ENCODE results near the gene PMP22. TPM values are rescaled to one million over a fixed set of nuclear protein-coding genes. Genes with fewer than 3 reads are reported as not detected.
"Not testable (repeated sequence)": the region's sequence is repeated elsewhere in the genome, so short reads cannot be mapped to it uniquely, and the experiment has no call there.

Gene PMP22
- total RNA-seq, 1 donor from 2014 or later, result 142 TPM

DNA sequence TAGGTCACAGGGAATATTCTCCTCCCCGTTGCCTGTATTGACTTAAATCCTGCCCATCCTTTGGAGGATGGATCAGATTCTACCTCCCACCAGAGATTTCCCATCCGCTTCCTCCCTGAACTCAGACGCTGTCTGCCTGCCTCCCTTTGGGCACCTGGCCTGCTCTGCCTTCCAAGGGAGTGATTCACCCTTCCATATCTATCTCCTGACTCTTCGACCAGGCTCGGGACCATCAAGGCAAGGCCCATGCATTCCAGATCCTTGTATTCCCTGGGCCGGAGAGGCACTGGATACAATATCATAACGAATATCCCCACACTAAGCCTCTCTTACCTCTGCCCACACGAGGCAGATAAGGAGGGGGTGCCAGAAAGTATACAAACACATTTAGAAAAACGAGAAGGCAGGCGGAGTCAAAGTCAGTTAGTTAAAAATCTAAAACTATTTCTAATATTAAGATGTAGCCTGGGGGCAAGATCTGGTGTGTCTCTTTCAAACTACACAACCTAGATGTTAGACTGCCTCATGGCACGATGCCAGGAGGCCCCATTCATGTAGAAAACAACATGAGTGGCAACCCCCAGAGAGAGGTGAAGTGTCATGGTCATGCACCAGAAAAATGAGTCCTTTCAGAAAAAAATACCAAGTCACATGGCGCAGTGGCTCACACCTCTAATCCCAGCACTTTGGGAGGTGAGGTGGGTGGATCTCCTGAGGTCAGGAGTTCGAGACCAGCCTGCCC is 9.2 kb downstream of the PMP22 start:
- DNase-seq (ENCODE audit: low spot score), result no peak

- no peak for DNase-seq (ENCODE audit: low spot score)
Measured at GRCh38 chr17:15250135-15250860, 14.8 kb downstream of the PMP22 start.

DNA sequence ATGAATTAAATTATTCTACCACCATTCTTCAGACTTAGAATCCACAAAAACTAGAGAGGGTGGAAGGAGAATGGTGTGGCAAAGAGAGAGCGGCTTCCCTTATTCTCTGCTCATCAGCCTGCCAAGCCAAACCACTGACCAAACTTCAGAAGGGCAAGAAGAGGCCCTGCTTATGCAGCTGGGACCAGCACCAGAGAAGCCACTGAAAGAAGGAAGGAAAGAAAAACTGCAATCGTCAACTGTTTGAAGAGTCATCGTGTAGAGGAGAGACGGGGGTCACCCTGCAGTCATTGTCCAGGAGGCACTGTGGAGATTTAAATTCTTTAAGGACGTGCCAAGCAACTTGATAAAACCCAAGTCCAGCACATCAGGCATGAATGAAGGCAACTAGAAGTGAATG is 15.6 kb downstream of the PMP22 start:
- no peak for DNase-seq (ENCODE audit: low spot score)

DNA sequence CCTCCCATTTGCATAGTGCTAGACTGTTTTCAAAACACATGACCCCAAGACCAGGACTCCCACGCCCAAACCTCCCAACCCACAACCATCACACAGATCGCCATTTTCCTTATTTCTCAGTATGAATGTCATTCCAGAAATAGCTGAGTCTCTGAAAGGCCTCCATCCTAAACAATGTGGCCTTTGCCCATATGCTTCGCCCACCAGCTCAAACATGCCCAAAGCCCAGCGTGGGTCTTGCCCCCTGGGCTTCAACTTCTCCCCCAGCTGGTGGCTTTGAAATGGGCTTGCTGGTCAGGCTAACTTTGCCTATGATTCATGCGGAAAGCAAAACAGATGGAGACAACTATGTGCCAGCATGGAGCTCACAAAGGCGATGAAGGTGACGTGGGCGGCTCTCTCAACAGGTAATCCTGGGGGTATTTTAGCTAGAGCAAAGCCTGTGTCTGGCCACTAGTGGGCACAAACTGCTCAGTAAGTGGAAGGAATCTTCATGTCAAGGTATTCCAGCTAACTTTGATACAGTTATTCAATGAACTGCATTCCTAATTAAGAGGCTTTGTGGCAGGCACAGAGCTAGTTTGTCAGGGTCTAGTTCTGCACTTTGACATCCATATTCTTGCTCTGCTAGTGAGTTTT is 17.1 kb downstream of the PMP22 start:
- DNase-seq (ENCODE audit: low spot score), result no peak

DNA sequence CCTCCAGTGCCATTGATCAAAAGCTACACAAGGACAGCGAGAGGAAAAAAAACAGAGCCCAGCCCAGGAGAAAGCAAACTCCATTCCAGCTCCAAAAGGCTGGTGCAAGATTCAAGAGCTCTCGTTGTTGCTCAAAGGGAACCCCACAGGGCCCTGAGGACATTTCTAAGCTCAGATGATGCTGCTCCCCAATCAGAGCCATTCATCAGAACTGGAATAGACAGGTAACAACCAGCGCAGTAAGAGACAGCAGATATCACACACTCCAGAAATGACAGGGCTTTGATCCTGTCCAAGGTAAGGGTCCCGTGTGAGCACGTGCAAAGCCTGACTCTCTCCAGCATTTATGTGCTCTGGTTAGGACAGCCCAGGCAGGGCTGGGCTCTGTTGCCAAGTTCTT is 20.1 kb downstream of the PMP22 start:
- DNase-seq (ENCODE audit: low spot score), result no peak

GRCh38 chr17:15240644-15241043 is 24.5 kb downstream of the PMP22 start:
- no peak for DNase-seq (ENCODE audit: low spot score)

GRCh38 chr17:15239491-15239890 is 25.6 kb downstream of the PMP22 start:
- DNase-seq (ENCODE audit: low spot score), result no peak

- no peak for DNase-seq (ENCODE audit: low spot score)
Measured at GRCh38 chr17:15238676-15239422, 26.3 kb downstream of the PMP22 start.

- no peak for DNase-seq (ENCODE audit: low spot score)
Measured at GRCh38 chr17:15238057-15238456, 27.1 kb downstream of the PMP22 start.

DNA sequence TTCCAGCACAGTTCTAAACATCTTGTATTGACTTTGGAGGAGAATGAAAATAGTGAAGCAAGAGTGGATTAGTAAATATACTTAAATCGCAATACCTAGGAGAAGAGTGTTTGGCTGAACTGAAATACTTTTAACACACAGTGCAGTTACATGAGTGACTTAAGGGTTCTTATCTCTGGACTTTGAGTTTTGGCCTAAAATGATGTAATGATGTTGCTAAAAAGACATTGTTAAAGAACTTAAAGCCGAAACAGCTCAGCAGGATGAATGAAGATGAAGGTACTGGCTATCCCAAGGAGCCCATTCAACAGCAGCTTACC is 28.1 kb downstream of the PMP22 start:
- DNase-seq (ENCODE audit: low spot score), result no peak

DNA sequence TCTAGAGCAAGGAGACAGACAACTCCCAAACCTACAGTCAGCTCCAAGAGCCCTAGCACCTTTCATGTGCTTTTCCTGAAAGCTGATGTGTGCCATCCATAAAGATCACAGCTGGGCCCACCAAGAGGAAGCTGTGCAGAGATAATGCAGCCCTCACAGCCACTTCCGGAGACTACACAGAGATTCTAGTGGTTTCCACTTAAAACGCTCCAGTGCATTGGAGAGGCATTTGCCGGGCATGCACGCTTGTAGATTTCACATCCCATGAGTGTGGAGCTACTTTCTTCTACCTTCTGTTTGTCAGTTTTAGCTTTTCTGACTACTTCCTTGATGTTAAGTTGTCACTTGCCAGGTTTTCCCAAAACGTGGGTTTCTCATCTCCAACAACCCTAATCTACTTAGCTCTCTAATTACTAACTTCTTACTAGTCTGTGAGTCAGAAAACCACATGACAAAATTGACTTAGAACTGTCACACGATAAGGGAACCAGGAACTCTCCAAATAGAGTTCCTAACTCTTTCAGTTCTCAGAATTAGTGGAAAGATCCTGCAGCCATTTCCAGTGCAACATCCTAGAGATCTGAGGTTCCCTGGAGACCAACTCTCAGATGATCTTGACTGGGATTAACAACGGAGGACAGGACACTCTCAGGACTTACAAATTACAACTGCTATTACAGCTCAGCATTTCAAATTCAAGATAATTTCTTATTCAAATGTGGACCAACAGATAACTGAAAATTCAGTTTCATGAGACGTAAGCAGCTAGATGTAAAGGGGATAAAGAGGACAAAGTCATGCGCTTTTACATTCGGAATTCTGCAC is 28.6 kb downstream of the PMP22 start:
- no peak for DNase-seq (ENCODE audit: low spot score)

DNA sequence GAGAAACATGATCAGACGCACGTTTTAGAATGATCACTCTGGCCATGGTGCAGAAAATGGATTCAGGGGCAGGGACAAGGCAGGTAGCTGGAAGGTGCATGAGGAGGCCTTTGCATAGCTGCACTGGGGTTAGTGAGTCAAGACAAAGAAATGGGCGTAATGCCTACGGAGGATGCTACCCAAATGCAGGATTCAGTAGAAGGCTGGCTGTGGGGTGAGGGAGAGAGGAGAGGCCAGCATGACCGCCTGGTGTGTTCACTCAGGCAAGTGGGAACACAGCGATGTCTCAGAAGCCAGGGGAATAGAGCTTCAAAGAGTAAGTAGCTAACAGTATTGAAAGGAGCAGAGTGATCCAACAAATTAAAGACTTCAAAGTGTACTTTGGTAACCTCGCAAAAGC is 31.2 kb downstream of the PMP22 start:
- DNase-seq (ENCODE audit: low spot score), result no peak

DNA sequence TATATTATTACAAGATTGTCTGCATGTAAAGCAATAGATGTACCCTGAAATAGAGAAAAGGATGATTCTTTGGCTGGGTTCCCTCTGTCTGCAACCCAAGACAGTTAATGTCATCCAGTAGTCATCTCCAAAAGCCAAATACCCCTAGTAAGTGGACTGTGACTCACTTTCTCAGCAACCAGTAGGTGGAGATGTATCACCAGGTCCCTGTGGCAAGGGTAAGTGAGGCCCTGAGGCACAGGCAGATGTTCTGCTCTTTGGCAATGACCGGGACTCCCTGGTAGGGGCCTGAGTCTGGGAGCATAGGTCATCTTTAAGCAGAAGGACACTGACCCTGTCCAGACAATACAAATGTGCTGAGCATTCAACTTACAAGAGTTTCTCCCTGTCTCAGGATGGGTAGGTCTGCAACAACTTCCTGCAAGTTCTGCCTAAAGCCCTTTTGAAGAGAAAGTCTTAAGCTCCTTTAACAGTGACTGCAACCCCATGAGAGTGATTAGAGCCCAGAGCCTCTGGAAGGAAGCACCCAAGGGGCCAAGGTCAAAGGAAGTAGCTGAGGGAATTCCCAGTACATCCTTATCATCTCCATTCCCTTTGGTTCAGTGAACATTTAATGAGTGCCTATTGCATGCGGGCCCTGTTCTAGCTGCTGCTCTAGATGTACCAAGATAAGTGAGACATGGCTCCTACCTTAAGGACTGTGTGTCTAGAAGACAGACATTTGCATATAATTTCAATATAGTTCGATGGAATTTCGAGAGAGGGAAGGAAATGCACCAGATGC is 31.9 kb downstream of the PMP22 start:
- no peak for DNase-seq (ENCODE audit: low spot score)

GRCh38 chr17:15232517-15232915 is 32.6 kb downstream of the PMP22 start:
- DNase-seq (ENCODE audit: low spot score), result no peak

- no peak for DNase-seq (ENCODE audit: low spot score)
Measured at GRCh38 chr17:15231851-15232516, 33.1 kb downstream of the PMP22 start.

DNA sequence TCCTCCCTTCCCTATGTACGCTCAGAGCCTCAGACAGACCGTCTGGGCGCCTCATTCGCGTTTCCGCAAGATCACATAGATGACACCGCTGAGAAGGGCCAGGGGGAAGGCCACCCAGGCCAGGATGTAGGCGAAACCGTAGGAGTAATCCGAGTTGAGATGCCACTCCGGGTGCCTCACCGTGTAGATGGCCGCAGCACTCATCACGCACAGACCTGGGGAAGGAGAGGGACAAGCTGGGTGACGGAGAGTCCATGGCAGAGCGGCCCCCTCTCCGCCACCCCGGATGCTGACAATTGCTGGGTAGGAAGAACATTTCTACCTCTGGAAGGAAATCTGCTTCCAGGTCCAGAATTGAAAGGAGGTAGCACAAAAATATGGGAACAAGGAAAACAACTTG is 34.3 kb downstream of the PMP22 start:
- no peak for DNase-seq (ENCODE audit: low spot score)

DNA sequence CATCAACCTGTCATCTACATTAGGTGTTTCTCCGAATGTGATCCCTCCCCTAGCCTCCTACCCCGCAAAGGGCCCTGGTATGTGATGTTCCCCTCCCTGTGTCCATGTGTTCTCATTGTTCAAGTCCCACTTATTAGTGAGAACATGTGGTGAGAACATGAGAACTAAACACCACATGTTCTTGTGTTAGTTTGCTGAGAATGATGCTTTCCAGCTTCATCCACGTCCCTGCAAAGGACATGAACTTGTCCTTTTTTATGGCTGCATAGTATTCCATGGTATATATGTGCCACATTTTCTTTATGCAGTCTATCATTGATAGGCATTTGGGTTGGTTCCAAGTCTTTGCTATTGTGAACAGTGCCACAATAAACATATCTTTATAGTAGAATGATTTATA is 43.3 kb downstream of the PMP22 start:
- DNase-seq (ENCODE audit: low spot score), result not testable (repeated sequence)

DNA sequence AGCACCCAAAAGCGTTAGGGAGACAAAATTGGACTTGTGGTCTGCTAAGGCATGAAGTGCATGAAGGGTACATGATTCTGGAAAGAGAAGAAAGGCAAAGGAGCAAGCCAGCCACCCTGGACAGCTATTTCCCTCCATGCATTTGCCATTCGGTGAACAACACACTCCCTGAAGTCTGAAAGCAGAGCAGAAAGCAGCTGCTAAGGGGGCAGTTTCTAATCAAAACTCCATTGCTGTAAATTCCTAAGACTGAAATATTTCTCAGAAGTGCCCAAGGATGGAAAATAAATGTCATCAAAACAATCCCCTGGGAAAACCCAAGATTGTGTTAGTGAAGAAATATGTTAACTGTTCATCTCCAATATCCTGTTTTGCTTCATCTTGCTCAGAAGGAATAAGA is 44.3 kb downstream of the PMP22 start:
- DNase-seq (ENCODE audit: low spot score), result peak; percentile 42

DNA sequence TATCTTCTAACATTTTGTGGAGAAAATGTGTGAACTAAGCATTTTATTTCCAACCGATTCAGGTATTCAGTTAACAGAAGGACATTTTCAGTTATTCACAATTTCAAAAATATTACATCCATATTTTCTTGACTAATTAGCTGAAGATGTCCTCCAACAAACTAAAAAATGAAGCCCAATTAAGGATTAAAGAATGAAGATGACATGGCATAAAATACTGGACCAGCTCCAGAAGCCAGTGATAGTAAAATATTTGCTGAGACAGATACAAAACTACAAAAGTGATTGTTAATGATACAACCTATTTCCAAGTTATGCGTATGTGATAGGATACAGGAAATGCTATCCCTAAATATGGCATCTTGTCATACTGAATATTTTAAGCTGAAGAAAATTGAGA is 48.6 kb downstream of the PMP22 start:
- no peak for DNase-seq (ENCODE audit: low spot score)
